ENCODE measurements around the gene TM4SF1. TPM values are rescaled to one million over a fixed set of nuclear protein-coding genes. Genes with fewer than 3 reads are reported as not detected.

The TM4SF1 gene
- 314 and 726 TPM in 2 replicates for total RNA-seq

GRCh38 chr3:149377408-149378364 is at the start of gene TM4SF1:
Gene TM4SF1, minus strand, starts transcription at chr3:149377649. Its CDS starts 102 bp downstream, at chr3:149377547.

GRCh38 chr3:149333176-149333859 is 44.1 kb downstream of the TM4SF1 start, which contains the start of gene TM4SF18:
Gene TM4SF18, minus strand, starts transcription at chr3:149333636. Its CDS starts 254 bp downstream, at chr3:149333382.

Other genes starting within 250 kb of the TM4SF1 start
- 29.1 and 32.7 TPM in 2 replicates for gene HPS3, start 248.0 kb downstream of the TM4SF1 start, total RNA-seq
- 16.1 and 42.1 TPM in 2 replicates for gene CP, start 155.8 kb downstream of the TM4SF1 start, total RNA-seq
- gene TM4SF18, start 44.0 kb downstream of the TM4SF1 start, total RNA-seq: 0.07 and 0.72 TPM in 2 replicates
- 0.89 and 2.4 TPM in 2 replicates for gene TM4SF4, start 97.0 kb upstream of the TM4SF1 start, total RNA-seq

All from smooth muscle cell of the pulmonary artery (primary cell).